Panc1 (cell line): ENCODE measurements around the gene ERCC3.

Experiments
- CTCF ChIP-seq: fragments of 450-650 bp; IDR thresholded peaks from 2 replicates; pipeline ENCODE4 v1.5.1; 2017; ENCODE audit warnings: mild to moderate bottlenecking
- POLR2AphosphoS5 ChIP-seq: IDR thresholded peaks from 2 replicates; pipeline ENCODE4 v1.6.1; 2012; ENCODE audit warnings: mild to moderate bottlenecking, low read depth, low read length, moderate library complexity
- TF ChIP-seq, protein P1 (sequence below), 2 experiments: IDR thresholded peaks; 2 replicates each; pipeline ENCODE4 v1.6.1; 2011 to 2012; ENCODE audit warnings: low read depth in 2 of 2, control low read depth in 1 of 2, low read length in 1 of 2, mild to moderate bottlenecking in 1 of 2, moderate library complexity in 1 of 2; ENCODE audit not compliant: insufficient read depth in 1 of 2

- TF ChIP-seq CTCF (no peak), POLR2AphosphoS5 (no peak)
- TF ChIP-seq, protein P1, sequence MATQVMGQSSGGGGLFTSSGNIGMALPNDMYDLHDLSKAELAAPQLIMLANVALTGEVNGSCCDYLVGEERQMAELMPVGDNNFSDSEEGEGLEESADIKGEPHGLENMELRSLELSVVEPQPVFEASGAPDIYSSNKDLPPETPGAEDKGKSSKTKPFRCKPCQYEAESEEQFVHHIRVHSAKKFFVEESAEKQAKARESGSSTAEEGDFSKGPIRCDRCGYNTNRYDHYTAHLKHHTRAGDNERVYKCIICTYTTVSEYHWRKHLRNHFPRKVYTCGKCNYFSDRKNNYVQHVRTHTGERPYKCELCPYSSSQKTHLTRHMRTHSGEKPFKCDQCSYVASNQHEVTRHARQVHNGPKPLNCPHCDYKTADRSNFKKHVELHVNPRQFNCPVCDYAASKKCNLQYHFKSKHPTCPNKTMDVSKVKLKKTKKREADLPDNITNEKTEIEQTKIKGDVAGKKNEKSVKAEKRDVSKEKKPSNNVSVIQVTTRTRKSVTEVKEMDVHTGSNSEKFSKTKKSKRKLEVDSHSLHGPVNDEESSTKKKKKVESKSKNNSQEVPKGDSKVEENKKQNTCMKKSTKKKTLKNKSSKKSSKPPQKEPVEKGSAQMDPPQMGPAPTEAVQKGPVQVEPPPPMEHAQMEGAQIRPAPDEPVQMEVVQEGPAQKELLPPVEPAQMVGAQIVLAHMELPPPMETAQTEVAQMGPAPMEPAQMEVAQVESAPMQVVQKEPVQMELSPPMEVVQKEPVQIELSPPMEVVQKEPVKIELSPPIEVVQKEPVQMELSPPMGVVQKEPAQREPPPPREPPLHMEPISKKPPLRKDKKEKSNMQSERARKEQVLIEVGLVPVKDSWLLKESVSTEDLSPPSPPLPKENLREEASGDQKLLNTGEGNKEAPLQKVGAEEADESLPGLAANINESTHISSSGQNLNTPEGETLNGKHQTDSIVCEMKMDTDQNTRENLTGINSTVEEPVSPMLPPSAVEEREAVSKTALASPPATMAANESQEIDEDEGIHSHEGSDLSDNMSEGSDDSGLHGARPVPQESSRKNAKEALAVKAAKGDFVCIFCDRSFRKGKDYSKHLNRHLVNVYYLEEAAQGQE (IDR thresholded peaks at IDR 0.05; ENCODE audit: insufficient read depth in 1 of 2, low read depth in 2 of 2, low read length in 1 of 2), result no peak
Observed at GRCh38 chr2:127313406-127313805, 19.5 kb upstream of the ERCC3 start.
